Right lobe of liver (tissue), 4 donors: ENCODE results near the gene RASL11A.

Experiments used
- POLR2A ChIP-seq: fragments of 450-650 bp; IDR thresholded peaks from one replicate; pipeline ENCODE4 v1.6.1; 2017; ENCODE audit warnings: antibody characterized with exemption, mild to moderate bottlenecking
- TF ChIP-seq, protein P1 (sequence below), 4 donors: fragments of 200-600 bp in 3 of 4; fragments of 450-650 bp in 1 of 4; IDR thresholded peaks; one replicate each; pipeline versions ENCODE4 v1.5.1 to v1.8.0; 2016 to 2022; ENCODE audit warnings: antibody characterized with exemption in 4 of 4, mild to moderate bottlenecking in 2 of 4
- donor health status: DM: no; HTN: no; CAD: no.
- donor health status: DM: no; HTN: no; CAD: no.
- donor health status: DM: no; HTN: yes; CAD: no.

DNA sequence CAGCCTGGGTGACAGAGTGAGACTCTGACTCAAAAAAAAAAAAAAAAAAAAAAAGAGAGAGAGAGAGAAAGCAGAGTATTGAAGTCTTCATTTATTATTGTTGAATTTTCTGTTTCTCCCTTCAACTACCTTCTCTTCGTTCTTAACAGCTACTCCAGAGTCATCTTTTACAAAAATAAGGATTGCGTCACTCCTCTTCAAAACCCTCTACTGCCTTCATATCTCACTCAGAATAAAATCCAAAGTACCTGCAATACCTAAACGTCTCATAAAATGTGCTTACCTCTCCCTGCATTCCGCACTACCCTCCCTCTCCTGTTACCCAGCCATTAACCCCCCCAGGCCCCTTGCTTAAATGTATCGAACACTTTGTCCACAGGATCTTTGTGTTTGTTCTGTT lies 36.7 kb upstream of the RASL11A start:
- TF ChIP-seq, protein P1, sequence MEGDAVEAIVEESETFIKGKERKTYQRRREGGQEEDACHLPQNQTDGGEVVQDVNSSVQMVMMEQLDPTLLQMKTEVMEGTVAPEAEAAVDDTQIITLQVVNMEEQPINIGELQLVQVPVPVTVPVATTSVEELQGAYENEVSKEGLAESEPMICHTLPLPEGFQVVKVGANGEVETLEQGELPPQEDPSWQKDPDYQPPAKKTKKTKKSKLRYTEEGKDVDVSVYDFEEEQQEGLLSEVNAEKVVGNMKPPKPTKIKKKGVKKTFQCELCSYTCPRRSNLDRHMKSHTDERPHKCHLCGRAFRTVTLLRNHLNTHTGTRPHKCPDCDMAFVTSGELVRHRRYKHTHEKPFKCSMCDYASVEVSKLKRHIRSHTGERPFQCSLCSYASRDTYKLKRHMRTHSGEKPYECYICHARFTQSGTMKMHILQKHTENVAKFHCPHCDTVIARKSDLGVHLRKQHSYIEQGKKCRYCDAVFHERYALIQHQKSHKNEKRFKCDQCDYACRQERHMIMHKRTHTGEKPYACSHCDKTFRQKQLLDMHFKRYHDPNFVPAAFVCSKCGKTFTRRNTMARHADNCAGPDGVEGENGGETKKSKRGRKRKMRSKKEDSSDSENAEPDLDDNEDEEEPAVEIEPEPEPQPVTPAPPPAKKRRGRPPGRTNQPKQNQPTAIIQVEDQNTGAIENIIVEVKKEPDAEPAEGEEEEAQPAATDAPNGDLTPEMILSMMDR (IDR thresholded peaks at IDR 0.05) = no peak
- TF ChIP-seq POLR2A = no peak
